H9 (cell line): Measurements from ENCODE around the gene UGT1A7. TPM values are rescaled to one million over a fixed set of nuclear protein-coding genes. Genes with fewer than 3 reads are reported as not detected.

ENCODE experiments used
- DNase-seq: peaks from one replicate; pipeline ENCODE4 v3.0.0-alpha.2; 2017
- H2AFZ ChIP-seq: one replicate; pipeline ENCODE4 v1.6.1; 2013; ENCODE audit warnings: mild to moderate bottlenecking, low read length, control low read depth, moderate library complexity
- H2AK5ac ChIP-seq: 2 replicates; pipeline ENCODE4 v1.6.1; 2013; ENCODE audit warnings: low read length, control low read depth, mixed read lengths; ENCODE audit not compliant: insufficient read length
- H2BK120ac ChIP-seq: one replicate; pipeline ENCODE4 v1.6.1; 2013; ENCODE audit warnings: low read depth, mild to moderate bottlenecking, low read length, control low read depth, inconsistent platforms; ENCODE audit not compliant: poor library complexity, severe bottlenecking
- H2BK12ac ChIP-seq: 2 replicates; pipeline ENCODE4 v1.6.1; 2013; ENCODE audit warnings: low read length, control low read depth, mixed read lengths, low read depth; ENCODE audit not compliant: insufficient read length
- H2BK15ac ChIP-seq: 2 replicates; pipeline ENCODE4 v1.6.1; 2013; ENCODE audit warnings: low read depth, low read length, control low read depth
- H2BK20ac ChIP-seq: one replicate; pipeline ENCODE4 v1.6.1; 2013; ENCODE audit warnings: low read depth, mild to moderate bottlenecking, low read length, control low read depth, inconsistent platforms; ENCODE audit not compliant: poor library complexity, severe bottlenecking
- H2BK5ac ChIP-seq: 2 replicates; pipeline ENCODE4 v1.6.1; 2013; ENCODE audit warnings: low read length, control low read depth, mixed read lengths; ENCODE audit not compliant: insufficient read length
- H3K14ac ChIP-seq: 2 replicates; pipeline ENCODE4 v1.6.1; 2013; ENCODE audit warnings: low read length, control low read depth; ENCODE audit not compliant: insufficient read depth
- H3K18ac ChIP-seq: 2 replicates; pipeline ENCODE4 v1.6.1; 2013; ENCODE audit warnings: low read depth, mild to moderate bottlenecking, mixed read lengths, low read length, control low read depth; ENCODE audit not compliant: insufficient read length
- H3K23ac ChIP-seq: 2 replicates; pipeline ENCODE4 v1.6.1; 2013; ENCODE audit warnings: low read length, control low read depth, mixed read lengths, low read depth; ENCODE audit not compliant: insufficient read length
- H3K23me2 ChIP-seq: 2 replicates; pipeline ENCODE4 v1.6.1; 2013; ENCODE audit warnings: low read depth, mild to moderate bottlenecking, mixed read lengths, low read length, control low read depth; ENCODE audit not compliant: insufficient read length, poor library complexity, severe bottlenecking
- H3K27ac ChIP-seq: 2 replicates; pipeline ENCODE4 v1.5.1; 2013; ENCODE audit warnings: low read length, control low read depth, mixed read lengths, low read depth; ENCODE audit not compliant: insufficient read length
- H3K27me3 ChIP-seq: 2 replicates; pipeline ENCODE4 v1.6.1; 2013; ENCODE audit warnings: low read length, control low read depth, inconsistent platforms; ENCODE audit not compliant: insufficient read depth
- H3K4ac ChIP-seq: 2 replicates; pipeline ENCODE4 v1.6.1; 2013; ENCODE audit warnings: low read depth, mild to moderate bottlenecking, control low read depth, inconsistent platforms, low read length, moderate library complexity
- H3K4me1 ChIP-seq: 2 replicates; pipeline ENCODE4 v1.6.1; 2013; ENCODE audit warnings: low read length, control low read depth, inconsistent platforms; ENCODE audit not compliant: insufficient read depth
- H3K4me2 ChIP-seq: 2 replicates; pipeline ENCODE4 v1.6.1; 2013; ENCODE audit warnings: low read length, control low read depth, mixed read lengths; ENCODE audit not compliant: insufficient read length, insufficient read depth
- H3K56ac ChIP-seq: 2 replicates; pipeline ENCODE4 v1.6.1; 2013; ENCODE audit warnings: low read depth, mild to moderate bottlenecking, mixed read lengths, low read length, control low read depth; ENCODE audit not compliant: insufficient read length
- H3K79me1 ChIP-seq: 2 replicates; pipeline ENCODE4 v1.6.1; 2013; ENCODE audit warnings: low read depth, mild to moderate bottlenecking, moderate library complexity, low read length, control low read depth, inconsistent platforms; ENCODE audit not compliant: insufficient read depth, poor library complexity, severe bottlenecking
- H3K79me2 ChIP-seq: 2 replicates; pipeline ENCODE4 v1.6.1; 2013; ENCODE audit warnings: low read length, control low read depth, inconsistent platforms; ENCODE audit not compliant: insufficient read depth
- H3K9ac ChIP-seq: 2 replicates; pipeline ENCODE4 v1.6.1; 2013; ENCODE audit warnings: low read length, control low read depth, mixed read lengths; ENCODE audit not compliant: insufficient read length; ENCODE audit errors: extremely low read depth
- H3K9me3 ChIP-seq: one replicate; pipeline ENCODE4 v1.6.1; 2013; ENCODE audit warnings: low read depth, low read length, inconsistent platforms; ENCODE audit not compliant: control insufficient read depth
- H3T11ph ChIP-seq: one replicate; pipeline ENCODE4 v1.6.1; 2013; ENCODE audit warnings: mild to moderate bottlenecking, low read length, control low read depth, inconsistent platforms
- H4K20me1 ChIP-seq: one replicate; pipeline ENCODE4 v1.6.1; 2013; ENCODE audit not compliant: control insufficient read depth, insufficient read length, insufficient read depth
- H4K5ac ChIP-seq: 2 replicates; pipeline ENCODE4 v1.6.1; 2013; ENCODE audit warnings: low read depth, mild to moderate bottlenecking, mixed read lengths, low read length, control low read depth; ENCODE audit not compliant: insufficient read length
- H4K8ac ChIP-seq: replicated peaks from 2 replicates; pipeline ENCODE4 v1.6.1; 2013; ENCODE audit warnings: low read length, control low read depth, mixed read lengths, low read depth; ENCODE audit not compliant: insufficient read length
- H4K91ac ChIP-seq: 2 replicates; pipeline ENCODE4 v1.6.1; 2013; ENCODE audit warnings: low read depth, mild to moderate bottlenecking, moderate library complexity, mixed read lengths, low read length, control low read depth; ENCODE audit not compliant: insufficient read length
- H3K27ac Mint-ChIP-seq, 3 experiments: 2 replicates in 2 of 3; 3 replicates in 1 of 3; pipeline ENCODE4 v1.8.0; 2020 to 2021; ENCODE audit warnings: mixed read lengths in 3 of 3, mild to moderate bottlenecking in 1 of 3, moderate library complexity in 1 of 3
- H3K27me3 Mint-ChIP-seq: 2 replicates; pipeline ENCODE4 v1.8.0; 2021; ENCODE audit warnings: low read depth, mild to moderate bottlenecking, moderate library complexity, mixed read lengths
- H3K36me3 Mint-ChIP-seq, 3 experiments: 2 replicates in 2 of 3; 3 replicates in 1 of 3; pipeline ENCODE4 v1.8.0; 2020 to 2021; ENCODE audit warnings: low read depth in 3 of 3, mixed read lengths in 3 of 3; ENCODE audit not compliant: insufficient read depth in 1 of 3
- H3K4me1 Mint-ChIP-seq, 2 experiments: 2 replicates each; pipeline ENCODE4 v1.8.0; 2020; ENCODE audit warnings: mixed read lengths in 2 of 2
- H3K4me3 Mint-ChIP-seq, 2 experiments: 2 replicates in 1 of 2; 3 replicates in 1 of 2; pipeline ENCODE4 v1.8.0; 2020 to 2021; ENCODE audit warnings: mild to moderate bottlenecking in 2 of 2, mixed read lengths in 2 of 2, moderate library complexity in 1 of 2
- H3K9me3 Mint-ChIP-seq, 2 experiments: 2 replicates in 1 of 2; 3 replicates in 1 of 2; pipeline ENCODE4 v1.8.0; 2020; ENCODE audit warnings: mild to moderate bottlenecking in 2 of 2, mixed read lengths in 2 of 2, moderate library complexity in 1 of 2
- CTCF ChIP-seq: fragments of 200-600 bp; sonication (generic); conservative IDR thresholded peaks from 3 replicates; pipeline ENCODE4 v1.8.0; 2021; ENCODE audit warnings: antibody characterized with exemption, mild to moderate bottlenecking
- WGBS: extraction: QIAGEN DNeasy Blood & Tissue Kit; methylation state at CpG from one replicate; pipeline ENCODE4 v1.1.7; 2013; ENCODE audit warnings: missing lambda C conversion rate, low lambda C conversion rate, mixed read lengths; ENCODE audit not compliant: insufficient read length; ENCODE audit errors: extremely low coverage; 5-methylcytosine and 5-hydroxymethylcytosine counted together
- total RNA-seq: library from RNA; stranded (reverse); gene quantifications from 2 replicates; pipeline ENCODE4 v1.2.1, GENCODE V29; 2021

Gene UGT1A7
- total RNA-seq, 1 experiment from 2014 or later, result not detected

- no peak within 1 kb of the TSS; the same call in 1 of the 2 replicates for H3K14ac ChIP-seq
Observed at GRCh38 chr2:233712611-233713261, 31.0 kb downstream of the UGT1A7 start, which contains the start of gene UGT1A5. TSS of gene UGT1A5 (plus strand) at chr2:233712907. CDS start at chr2:233712992, 85 bp downstream.

More at GRCh38 chr2:233712611-233713261, 31.0 kb downstream of the UGT1A7 start, which contains the start of gene UGT1A5:
- Mint-ChIP-seq H3K36me3 (no peaks in the 10 kb centered on the region), H3K27ac (no peak within 1 kb of the TSS), H3K27me3 (peaks cover 12% of the 10 kb centered on the region), H3K4me1 (peaks cover 7% of the 10 kb centered on the region in 2 experiments), H3K4me3 (no peak within 1 kb of the TSS), H3K9me3 (no peaks in the 10 kb centered on the region)
- no peak within 1 kb of the TSS for H3K56ac ChIP-seq
- no peak within 1 kb of the TSS for H4K91ac ChIP-seq
- no peak within 1 kb of the TSS for H3K9ac ChIP-seq
- no peaks in the 10 kb centered on the region for H3K27me3 ChIP-seq
- H2BK12ac ChIP-seq, result no peak within 1 kb of the TSS
- no peaks in the 10 kb centered on the region for H3K79me2 ChIP-seq
- no peaks in the 10 kb centered on the region for H3K9me3 ChIP-seq
- H3K4ac ChIP-seq, result no peak within 1 kb of the TSS
- no peak for TF ChIP-seq CTCF
- H2BK5ac ChIP-seq, result no peak within 1 kb of the TSS
- no peak within 1 kb of the TSS for H4K5ac ChIP-seq
- no peaks in the 10 kb centered on the region for H3K23me2 ChIP-seq
- H3K4me1 ChIP-seq, result no peaks in the 10 kb centered on the region
- no peak within 1 kb of the TSS for H3T11ph ChIP-seq
- H3K23ac ChIP-seq, result no peak within 1 kb of the TSS
- no peak within 1 kb of the TSS for H2BK120ac ChIP-seq
- H2AK5ac ChIP-seq, result no peak within 1 kb of the TSS
- no peak for DNase-seq
- H2BK20ac ChIP-seq, result no peak within 1 kb of the TSS
- no peaks in the 10 kb centered on the region for H3K79me1 ChIP-seq
- H3K4me2 ChIP-seq, result no peak within 1 kb of the TSS
- no peak within 1 kb of the TSS for H2BK15ac ChIP-seq
- no CpG with 5 or more reads among the region's 14 CpGs for WGBS
- H4K8ac ChIP-seq, result no peak within 1 kb of the TSS
- H3K27ac ChIP-seq, result no peak within 1 kb of the TSS
- H2AFZ ChIP-seq, result no peak within 1 kb of the TSS
- no peak within 1 kb of the TSS for H3K18ac ChIP-seq
- no peaks in the 10 kb centered on the region for H4K20me1 ChIP-seq
